HepG2 (cell line): ENCODE results near the gene FRS2. TPM values are rescaled to one million over a fixed set of nuclear protein-coding genes. Genes with fewer than 3 reads are reported as not detected.

Source experiments
- BRD4 ChIP-seq: sonication (generic); formaldehyde crosslinking; IDR thresholded peaks from 2 replicates; pipeline ENCODE4 v1.4.0; 2020; ENCODE audit warnings: missing genetic modification reagents
- EEA1 ChIP-seq: sonication (generic); formaldehyde crosslinking; IDR thresholded peaks from 2 replicates; pipeline ENCODE4 v1.5.1; 2020; ENCODE audit warnings: mild to moderate bottlenecking, missing genetic modification reagents, borderline replicate concordance
- FOXO4 ChIP-seq: sonication (generic); formaldehyde crosslinking; conservative IDR thresholded peaks from 2 replicates; pipeline ENCODE4 v1.8.1; 2023; ENCODE audit warnings: missing genetic modification reagents
- MLXIP ChIP-seq: sonication (generic); formaldehyde crosslinking; IDR thresholded peaks from 2 replicates; pipeline ENCODE4 v1.9.0; 2021; ENCODE audit warnings: missing genetic modification reagents, borderline replicate concordance
- NCOA2 ChIP-seq: sonication (generic); formaldehyde crosslinking; IDR thresholded peaks from 2 replicates; pipeline ENCODE4 v1.8.0; 2022; ENCODE audit warnings: inconsistent platforms
- ONECUT2 ChIP-seq: sonication (generic); formaldehyde crosslinking; IDR thresholded peaks from 2 replicates; pipeline ENCODE4 v1.4.0; 2020; ENCODE audit warnings: missing genetic modification reagents
- PBX3 ChIP-seq: sonication (generic); formaldehyde crosslinking; IDR thresholded peaks from 2 replicates; pipeline ENCODE4 v1.8.1; 2023; ENCODE audit warnings: missing genetic modification reagents, inconsistent platforms, borderline replicate concordance
- SKI ChIP-seq: fragments of 450-650 bp; IDR thresholded peaks from one replicate; pipeline ENCODE4 v1.6.1; 2018; ENCODE audit warnings: mild to moderate bottlenecking; ENCODE audit not compliant: partially characterized antibody
- SRSF9 ChIP-seq: fragments of 200-400 bp; formaldehyde crosslinking; IDR thresholded peaks from 2 replicates; pipeline ENCODE4 v1.6.1; 2018; ENCODE audit warnings: borderline replicate concordance, mild to moderate bottlenecking, low read depth, low read length; ENCODE audit not compliant: insufficient read depth, poor library complexity, severe bottlenecking
- UBTF ChIP-seq: sonication (generic); formaldehyde crosslinking; IDR thresholded peaks from 2 replicates; pipeline ENCODE4 v1.4.0; 2020; ENCODE audit warnings: mild to moderate bottlenecking, missing genetic modification reagents
- ZNF20 ChIP-seq: sonication (generic); formaldehyde crosslinking; IDR thresholded peaks from 2 replicates; pipeline ENCODE4 v1.4.0; 2020; ENCODE audit warnings: mild to moderate bottlenecking, moderate library complexity, missing genetic modification reagents
- ZNF234 ChIP-seq: sonication (generic); formaldehyde crosslinking; conservative IDR thresholded peaks from 2 replicates; pipeline ENCODE4 v1.5.1; 2020; ENCODE audit warnings: mild to moderate bottlenecking, missing genetic modification reagents
- ZNF576 ChIP-seq: sonication (generic); formaldehyde crosslinking; IDR thresholded peaks from 2 replicates; pipeline ENCODE4 v1.4.0; 2020; ENCODE audit warnings: mild to moderate bottlenecking, missing genetic modification reagents
- ZNF709 ChIP-seq: sonication (generic); formaldehyde crosslinking; IDR thresholded peaks from 2 replicates; pipeline ENCODE4 v1.5.0; 2020; ENCODE audit warnings: mild to moderate bottlenecking, missing genetic modification reagents
- ZNF780A ChIP-seq: sonication (generic); formaldehyde crosslinking; IDR thresholded peaks from 2 replicates; pipeline ENCODE4 v1.8.0; 2022; ENCODE audit warnings: mild to moderate bottlenecking, missing genetic modification reagents, moderate library complexity
- ZNF782 ChIP-seq: sonication (generic); formaldehyde crosslinking; IDR thresholded peaks from 2 replicates; pipeline ENCODE4 v1.4.0; 2020; ENCODE audit warnings: missing genetic modification reagents, mild to moderate bottlenecking, borderline replicate concordance
- ZNF788 ChIP-seq: sonication (generic); formaldehyde crosslinking; IDR thresholded peaks from 2 replicates; pipeline ENCODE4 v1.5.0; 2020; ENCODE audit warnings: mild to moderate bottlenecking, missing genetic modification reagents, borderline replicate concordance
- ZZZ3 ChIP-seq: sonication (generic); formaldehyde crosslinking; IDR thresholded peaks from 2 replicates; pipeline ENCODE4 v1.4.0; 2020; ENCODE audit warnings: missing genetic modification reagents, mild to moderate bottlenecking, borderline replicate concordance
- polyA plus RNA-seq, 8 experiments: library from polyadenylated mRNA; depleted of rRNA in 3 of 8; stranded (reverse) in 7 of 8; unstranded in 1 of 8; fragments of >200 nt; fragmentation: Illumina TruSeq in 4 of 8; extraction: Trizol in 4 of 8; gene quantifications; 2 replicates each; pipeline versions ENCODE4 v1.2.1 to v1.2.3, GENCODE V29; 2011 to 2016; ENCODE audit warnings: low read depth in 4 of 8, missing spikeins in 1 of 8, mixed read lengths in 1 of 8; ENCODE audit not compliant: insufficient read depth in 1 of 8
- total RNA-seq, 5 experiments: library from RNA; depleted of rRNA; stranded (reverse); fragments of >200 nt; fragmentation: Illumina TruSeq; extraction: Trizol; gene quantifications; 2 replicates each; pipeline ENCODE4 v1.2.3, GENCODE V29; 2016; ENCODE audit warnings: low read depth in 1 of 5

FRS2 gene
- total and polyA plus RNA-seq, 2 of the 13 experiments (the other 11 are each of a cell fraction or from before 2014, with no cell fraction given), result 8.3 to 16.8 TPM

GRCh38 chr12:69470189-69471075 is at the start of gene FRS2 (continued):
- TF ChIP-seq ZNF234 (CRISPR knock-in tag), result no peak
- TF ChIP-seq ZNF780A (CRISPR knock-in tag), result no peak
- TF ChIP-seq UBTF, result peak; percentile 87
- peak; percentile 62; the same call in 1 of the 2 replicates for TF ChIP-seq ZNF709 (CRISPR knock-in tag)
- TF ChIP-seq ZNF20 (CRISPR knock-in tag), result 0 out of 2 replicates have a peak, but pooled peaks have one; percentile 67
- no peak for TF ChIP-seq ZNF576 (CRISPR knock-in tag)
- TF ChIP-seq SKI, result no peak
- no peak for TF ChIP-seq MLXIP (CRISPR knock-in tag)
- TF ChIP-seq BRD4 (CRISPR knock-in tag), result no peak
- no peak for TF ChIP-seq ZNF788
- TF ChIP-seq PBX3 (CRISPR knock-in tag), result no peak
- TF ChIP-seq ONECUT2 (CRISPR knock-in tag), result 0 out of 2 replicates have a peak, but pooled peaks have one; percentile 48
- TF ChIP-seq EEA1, result no peak
- TF ChIP-seq NCOA2, result 0 out of 2 replicates have a peak, but pooled peaks have one; percentile 17
- TF ChIP-seq ZZZ3 (CRISPR knock-in tag), result no peak
- TF ChIP-seq SRSF9, result no peak
- no peak for TF ChIP-seq FOXO4 (CRISPR knock-in tag)
- peak; percentile 48; the same call in 1 of the 2 replicates for TF ChIP-seq ZNF782 (CRISPR knock-in tag)
